ENCODE data around the gene KCNH4. TPM values are rescaled to one million over a fixed set of nuclear protein-coding genes. Genes with fewer than 3 reads are reported as not detected.
A peak's percentile ranks its signal among the peaks of the same experiment; 100 is the strongest.

The KCNH4 gene
- total and polyA plus RNA-seq, 9 of the 15 experiments (the other 6 are each of a cell fraction or from before 2014, with no cell fraction given) = 0.10 to 1.8 (median 0.50) TPM

- no peaks in the 10 kb centered on the region for H4K20me1 ChIP-seq (replicated peaks; ENCODE audit: control insufficient read depth, insufficient read depth, low read length)
- BruUV-seq (replicated peaks) = TSS peak; percentile 75
- in situ Hi-C loops (cut with MboI) (loop anchor here (5.0 to 25.0 kb wide), 3 partner anchors 86 to 376 kb away; partner anchors contain the start of gene HAP1), intact Hi-C loops (cut with micrococcal nuclease) (no loop called here)
- DNase-seq (ENCODE audit: extremely low read depth in 1 of 4, low spot score in 3 of 4) = no peak
- H3K4me1 ChIP-seq (replicated peaks in 1 of 2; ENCODE audit: control insufficient read depth in 2 of 2, insufficient read depth in 2 of 2, low read length in 2 of 2) = peaks cover 5 to 51% of the 10 kb centered on the region in 2 experiments; a peak in 4 of 5 replicates
- TF ChIP-seq, protein P1, sequence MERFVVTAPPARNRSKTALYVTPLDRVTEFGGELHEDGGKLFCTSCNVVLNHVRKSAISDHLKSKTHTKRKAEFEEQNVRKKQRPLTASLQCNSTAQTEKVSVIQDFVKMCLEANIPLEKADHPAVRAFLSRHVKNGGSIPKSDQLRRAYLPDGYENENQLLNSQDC (CRISPR knock-in tag; IDR thresholded peaks at IDR 0.05) = no peak
- peak; percentile 60; the same call in 1 of the 2 replicates for TF ChIP-seq NR2C1 (IDR thresholded peaks at IDR 0.05)
- TF ChIP-seq NR2C1 (tag; IDR thresholded peaks at IDR 0.05) = no peak
- peak; percentile 50; the same call in 1 of the 2 replicates for TF ChIP-seq ZBTB33 (CRISPR knock-in tag; IDR thresholded peaks at IDR 0.05)
- no peaks in the 10 kb centered on the region for H3K27me3 ChIP-seq (ENCODE audit: control insufficient read depth in 2 of 2, insufficient read depth in 2 of 2, low read length in 2 of 2)
- no peaks in the 10 kb centered on the region for H3K9me1 ChIP-seq (ENCODE audit: control insufficient read depth, insufficient read depth, low read length)
- peak overlapping the region in 1 of 2 experiments; percentile 67; a peak in 1 of 4 replicates for H3K9ac ChIP-seq (ENCODE audit: insufficient read depth in 1 of 2, low read depth in 2 of 2, low read length in 2 of 2)
- ChIA-PET CTCF (ENCODE audit: low intra/inter-chr PET ratio) (interaction anchor here (1.2 to 1.5 kb wide), 2 partner anchors 47 to 90 kb away, joined by 3 to 4 read pairs; no protein-coding TSS in a partner anchor), POLR2A (interaction anchor here (0.7 to 1.9 kb wide), 6 partner anchors 13 to 152 kb away, joined by 3 to 7 read pairs (median 4); partner anchors contain the start of gene CNP)
- H3K36me3 ChIP-seq (ENCODE audit: control insufficient read depth, insufficient read depth, low read length) = peaks cover 49% of the 10 kb centered on the region; the same call in 2 of the 3 replicates
- WGBS (ENCODE audit: insufficient coverage, low coverage, missing lambda C conversion rate) = 90% methylated on average over 28 of the region's 28 CpGs
- H3K79me2 ChIP-seq (ENCODE audit: control insufficient read depth, insufficient read depth, low read length) = no peaks in the 10 kb centered on the region
- H3K4me3 ChIP-seq = no peak overlapping the region
- FAIRE-seq = no peak
- H3K9me3 ChIP-seq (replicated peaks; ENCODE audit: control insufficient read depth, insufficient read depth, low read depth, low read length) = no peaks in the 10 kb centered on the region
- H2AFZ ChIP-seq (ENCODE audit: low read depth, low read length) = no peak overlapping the region
- ATAC-seq = no peak
- H3K27ac ChIP-seq (ENCODE audit: extremely low read depth, low read depth, low read length) = no peak overlapping the region
- H3K4me2 ChIP-seq (ENCODE audit: insufficient read depth, low read length) = no peak overlapping the region
Observed at GRCh38 chr17:42113293-42114069, 67.5 kb downstream of the KCNH4 start.

All from K562 (cell line).